HG03575 (cell line): ENCODE data around the gene ARFIP1.
"Not testable (repeated sequence)": the region's sequence is repeated elsewhere in the genome, so short reads cannot be mapped to it uniquely, and the experiment has no call there.

Experiments
- ATAC-seq: cut with Tn5 transposase; IDR thresholded peaks from one replicate; pipeline ENCODE4 v1.9.1; 2021; ENCODE audit not compliant: unreplicated experiment, insufficient number of reproducible peaks, low FRiP score; ENCODE audit errors: extremely low read depth

Gene ARFIP1

GRCh38 chr4:152828122-152828521 is 48.4 kb downstream of the ARFIP1 start:
- ATAC-seq, result no peak

- ATAC-seq, result no peak
Observed at GRCh38 chr4:152831416-152831815, 51.7 kb downstream of the ARFIP1 start.

GRCh38 chr4:152836936-152837335 is 57.2 kb downstream of the ARFIP1 start:
- ATAC-seq, result no peak

GRCh38 chr4:152839729-152840128 is 60.0 kb downstream of the ARFIP1 start:
- ATAC-seq, result not testable (repeated sequence)

GRCh38 chr4:152843481-152844090 is 63.8 kb downstream of the ARFIP1 start:
- no peak for ATAC-seq

- no peak for ATAC-seq
Observed at GRCh38 chr4:152847376-152847775, 67.6 kb downstream of the ARFIP1 start.

- ATAC-seq, result no peak
Observed at GRCh38 chr4:152848508-152848907, 68.8 kb downstream of the ARFIP1 start.

GRCh38 chr4:152849350-152849749 is 69.6 kb downstream of the ARFIP1 start:
- no peak for ATAC-seq

GRCh38 chr4:152850377-152850776 is 70.6 kb downstream of the ARFIP1 start:
- no peak for ATAC-seq

GRCh38 chr4:152851226-152851625 is 71.5 kb downstream of the ARFIP1 start:
- ATAC-seq, result no peak

- no peak for ATAC-seq
Observed at GRCh38 chr4:152853293-152853692, 73.5 kb downstream of the ARFIP1 start.

- not testable (repeated sequence) for ATAC-seq
Observed at GRCh38 chr4:152854016-152854415, 74.3 kb downstream of the ARFIP1 start.

GRCh38 chr4:152856960-152857359 is 77.2 kb downstream of the ARFIP1 start:
- no peak for ATAC-seq

GRCh38 chr4:152858934-152859333 is 79.2 kb downstream of the ARFIP1 start:
- ATAC-seq, result no peak

- ATAC-seq, result no peak
Observed at GRCh38 chr4:152860046-152860445, 80.3 kb downstream of the ARFIP1 start.

GRCh38 chr4:152862608-152863007 is 82.9 kb downstream of the ARFIP1 start:
- ATAC-seq, result no peak

GRCh38 chr4:152864361-152864760 is 84.6 kb downstream of the ARFIP1 start:
- no peak for ATAC-seq

- not testable (repeated sequence) for ATAC-seq
Observed at GRCh38 chr4:152866432-152866993, 86.8 kb downstream of the ARFIP1 start.

- no peak for ATAC-seq
Observed at GRCh38 chr4:152870606-152871005, 90.9 kb downstream of the ARFIP1 start.

- no peak for ATAC-seq
Observed at GRCh38 chr4:152875261-152875660, 95.5 kb downstream of the ARFIP1 start.

GRCh38 chr4:152877868-152878267 is 98.1 kb downstream of the ARFIP1 start:
- no peak for ATAC-seq
